ENCODE data around the gene CD68. TPM values are rescaled to one million over a fixed set of nuclear protein-coding genes. Genes with fewer than 3 reads are reported as not detected.

Gene CD68
- polyA plus RNA-seq, 3 donors: 642 to 884 (median 744) TPM

DNA sequence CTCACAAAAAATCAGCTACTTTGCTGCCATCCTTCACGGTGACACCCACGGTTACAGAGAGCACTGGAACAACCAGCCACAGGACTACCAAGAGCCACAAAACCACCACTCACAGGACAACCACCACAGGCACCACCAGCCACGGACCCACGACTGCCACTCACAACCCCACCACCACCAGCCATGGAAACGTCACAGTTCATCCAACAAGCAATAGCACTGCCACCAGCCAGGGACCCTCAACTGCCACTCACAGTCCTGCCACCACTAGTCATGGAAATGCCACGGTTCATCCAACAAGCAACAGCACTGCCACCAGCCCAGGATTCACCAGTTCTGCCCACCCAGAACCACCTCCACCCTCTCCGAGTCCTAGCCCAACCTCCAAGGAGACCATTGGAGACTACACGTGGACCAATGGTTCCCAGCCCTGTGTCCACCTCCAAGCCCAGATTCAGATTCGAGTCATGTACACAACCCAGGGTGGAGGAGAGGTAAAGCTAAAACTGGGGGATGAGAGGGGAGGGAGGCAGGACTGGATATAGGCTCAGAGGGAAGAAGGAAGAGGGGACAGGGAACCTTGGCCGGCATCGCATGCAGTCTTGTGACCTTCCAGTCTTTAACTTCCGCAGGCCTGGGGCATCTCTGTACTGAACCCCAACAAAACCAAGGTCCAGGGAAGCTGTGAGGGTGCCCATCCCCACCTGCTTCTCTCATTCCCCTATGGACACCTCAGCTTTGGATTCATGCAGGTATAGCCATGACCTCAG, 581 bp downstream of the CD68 start:
- Histone ChIP-seq H4K20me1 (ENCODE audit: insufficient read depth, low read length) (peaks cover 77% of the 10 kb centered on the region), H3K9me3 (replicated peaks in 1 of 2; ENCODE audit: control insufficient read depth in 1 of 2, insufficient read depth in 1 of 2, low read length in 2 of 2) (no peaks in the 10 kb centered on the region), H3K4me3 (replicated peaks in 1 of 3; ENCODE audit: low read depth in 2 of 3, low read length in 3 of 3) (peak overlapping the region; percentile 82 to 98 (median 91)), H3K36me3 (replicated peaks in 1 of 2; ENCODE audit: control insufficient read depth in 1 of 2, insufficient read depth in 2 of 2, low read length in 2 of 2) (peaks cover 38 to 39% of the 10 kb centered on the region in 2 donors), H3K79me2 (ENCODE audit: insufficient read depth, low read length) (peaks cover 84% of the 10 kb centered on the region), H3K4me1 (ENCODE audit: control insufficient read depth in 1 of 2, insufficient read depth in 2 of 2, low read length in 2 of 2) (peaks cover 81 to 91% of the 10 kb centered on the region in 2 donors), H3K4me2 (replicated peaks; ENCODE audit: extremely low read depth, low read length, poor library complexity, severe bottlenecking) (peak overlapping the region; percentile 99), H3K9ac (ENCODE audit: insufficient read depth, low read length, poor library complexity, severe bottlenecking) (peak overlapping the region; percentile 97), H3K27me3 (ENCODE audit: control insufficient read depth in 2 of 2, insufficient read depth in 2 of 2, low read length in 2 of 2) (no peaks in the 10 kb centered on the region), H3K27ac (ENCODE audit: low read depth in 1 of 2, low read length in 2 of 2) (peak overlapping the region; percentile 99), H2AFZ (ENCODE audit: insufficient read depth, low read depth, low read length, poor library complexity, severe bottlenecking) (no peak overlapping the region)
- DNase-seq: peak; percentile 51 to 71 (median 66)
- Mint-ChIP-seq H3K9me3 (peaks cover 0 to 6% (median 0%) of the 10 kb centered on the region in 7 donors), H3K4me3 (peak overlapping the region; percentile 98 to 99), H3K4me1 (peaks cover 80% of the 10 kb centered on the region), H3K27ac (peak overlapping the region; percentile 98 to 100 (median 100)), H3K27me3 (ENCODE audit: low read depth in 3 of 3) (peaks cover 0 to 12% (median 2%) of the 10 kb centered on the region in 3 donors), H3K36me3 (peaks cover 65 to 72% of the 10 kb centered on the region in 2 donors)
- TF ChIP-seq, protein P1, sequence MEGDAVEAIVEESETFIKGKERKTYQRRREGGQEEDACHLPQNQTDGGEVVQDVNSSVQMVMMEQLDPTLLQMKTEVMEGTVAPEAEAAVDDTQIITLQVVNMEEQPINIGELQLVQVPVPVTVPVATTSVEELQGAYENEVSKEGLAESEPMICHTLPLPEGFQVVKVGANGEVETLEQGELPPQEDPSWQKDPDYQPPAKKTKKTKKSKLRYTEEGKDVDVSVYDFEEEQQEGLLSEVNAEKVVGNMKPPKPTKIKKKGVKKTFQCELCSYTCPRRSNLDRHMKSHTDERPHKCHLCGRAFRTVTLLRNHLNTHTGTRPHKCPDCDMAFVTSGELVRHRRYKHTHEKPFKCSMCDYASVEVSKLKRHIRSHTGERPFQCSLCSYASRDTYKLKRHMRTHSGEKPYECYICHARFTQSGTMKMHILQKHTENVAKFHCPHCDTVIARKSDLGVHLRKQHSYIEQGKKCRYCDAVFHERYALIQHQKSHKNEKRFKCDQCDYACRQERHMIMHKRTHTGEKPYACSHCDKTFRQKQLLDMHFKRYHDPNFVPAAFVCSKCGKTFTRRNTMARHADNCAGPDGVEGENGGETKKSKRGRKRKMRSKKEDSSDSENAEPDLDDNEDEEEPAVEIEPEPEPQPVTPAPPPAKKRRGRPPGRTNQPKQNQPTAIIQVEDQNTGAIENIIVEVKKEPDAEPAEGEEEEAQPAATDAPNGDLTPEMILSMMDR (IDR thresholded peaks at IDR 0.05): no peak
- intact Hi-C loops (cut with micrococcal nuclease): loop anchor here (2.0 to 10.0 kb wide), 5 partner anchors 107 to 273 kb away; partner anchors contain the start of genes EIF5A (in 1 of the 2), FGF11 (in 1 of the 2), NEURL4 (in 1 of the 2) and TMEM102 (in 1 of the 2)
- 15% methylated on average over 10 of the region's 12 CpGs for WGBS (ENCODE audit: insufficient coverage)

Data from CD14-positive monocyte (primary cell).